WTC11 (cell line): ENCODE results near the gene CLIC5.

ENCODE experiments used
- CBFB ChIP-seq: sonication (generic); formaldehyde crosslinking; IDR thresholded peaks from 2 replicates; pipeline ENCODE4 v1.8.1; 2022; ENCODE audit warnings: mild to moderate bottlenecking, low read depth, missing genetic modification reagents
- CTCF ChIP-seq: fragments of 200-600 bp; IDR thresholded peaks from 2 replicates; pipeline ENCODE4 v1.8.0; 2022; ENCODE audit warnings: antibody characterized with exemption
- E2F1 ChIP-seq: sonication (generic); formaldehyde crosslinking; IDR thresholded peaks from 2 replicates; pipeline ENCODE4 v1.8.0; 2022; ENCODE audit warnings: mild to moderate bottlenecking, missing genetic modification reagents
- JUN ChIP-seq: sonication (generic); formaldehyde crosslinking; IDR thresholded peaks from 2 replicates; pipeline ENCODE4 v1.8.0; 2023; ENCODE audit warnings: mild to moderate bottlenecking, missing genetic modification reagents
- NR3C1 ChIP-seq: sonication (generic); formaldehyde crosslinking; conservative IDR thresholded peaks from 2 replicates; pipeline ENCODE4 v1.8.1; 2023; ENCODE audit warnings: low read depth, mild to moderate bottlenecking, missing genetic modification reagents
- RELA ChIP-seq: sonication (generic); formaldehyde crosslinking; IDR thresholded peaks from 2 replicates; pipeline ENCODE4 v1.8.1; 2022; ENCODE audit warnings: missing genetic modification reagents, mild to moderate bottlenecking, borderline replicate concordance
- TCF7 ChIP-seq: sonication (generic); formaldehyde crosslinking; IDR thresholded peaks from 2 replicates; pipeline ENCODE4 v1.8.0; 2022; ENCODE audit warnings: mild to moderate bottlenecking, low read depth, missing genetic modification reagents, moderate library complexity
- TEAD4 ChIP-seq: sonication (generic); formaldehyde crosslinking; IDR thresholded peaks from 2 replicates; pipeline ENCODE4 v1.8.0; 2022; ENCODE audit warnings: mild to moderate bottlenecking, missing genetic modification reagents
- USF2 ChIP-seq: sonication (generic); formaldehyde crosslinking; IDR thresholded peaks from 2 replicates; pipeline ENCODE4 v1.8.1; 2023; ENCODE audit warnings: mild to moderate bottlenecking, missing genetic modification reagents, moderate library complexity
- ZNF121 ChIP-seq: sonication (generic); formaldehyde crosslinking; IDR thresholded peaks from 2 replicates; pipeline ENCODE4 v1.8.0; 2023; ENCODE audit warnings: missing genetic modification reagents
- ZSCAN18 ChIP-seq: fragments of 250-450 bp; sonication (Bioruptor Pico); IDR thresholded peaks from 2 replicates; pipeline ENCODE4 v2.1.2; 2022; ENCODE audit warnings: mild to moderate bottlenecking, moderate library complexity

- TF ChIP-seq CTCF (no peak), TEAD4 (no peak), ZSCAN18 (CRISPR knock-in tag) (no peak), TCF7 (CRISPR knock-in tag) (no peak), E2F1 (CRISPR knock-in tag) (no peak), CBFB (CRISPR knock-in tag) (no peak), USF2 (CRISPR knock-in tag) (no peak), ZNF121 (CRISPR knock-in tag) (no peak), JUN (no peak), RELA (CRISPR knock-in tag) (no peak), NR3C1 (CRISPR knock-in tag) (no peak)
These were observed 122.9 kb downstream of the CLIC5 start for GRCh38 chr6:45892696-45893245.
